ENCODE results near the gene TARS2. TPM values are rescaled to one million over a fixed set of nuclear protein-coding genes. Genes with fewer than 3 reads are reported as not detected.

The TARS2 gene
- polyA plus RNA-seq, 2 of the 4 experiments (the other 2 are of a cell fraction) = 19.4 to 21.6 TPM

- TF ChIP-seq ATOH8 (CRISPR knock-in tag; IDR thresholded peaks at IDR 0.05; ENCODE audit: low read depth) = no peak
Observed at GRCh38 chr1:150469291-150469690, 17.9 kb upstream of the TARS2 start (continued).

GRCh38 chr1:150472601-150473200 is 14.5 kb upstream of the TARS2 start:
- Histone ChIP-seq H3K4me3 (no peak overlapping the region), H3K4me2 (no peak overlapping the region), H3K4me1 (peaks cover 5% of the 10 kb centered on the region; the same call in 1 of the 3 replicates), H3K9me3 (no peaks in the 10 kb centered on the region), H3K27ac (no peak overlapping the region)
- ChIA-PET CTCF (no interaction called here), POLR2A (no interaction called here)
- FAIRE-seq (no peak), ATAC-seq (no peak), DNase-seq (ENCODE audit: low read depth in 1 of 2, low spot score in 1 of 2) (no peak)
- 95% methylated on average over 10 of the region's 10 CpGs for WGBS (ENCODE audit: missing lambda C conversion rate)
- no peak for TF ChIP-seq KDM1A (IDR thresholded peaks at IDR 0.05; ENCODE audit: low read depth)
- no peak for TF ChIP-seq MAZ (IDR thresholded peaks at IDR 0.05; ENCODE audit: borderline replicate concordance, low read depth, low read length)
- no peak for TF ChIP-seq HDAC2 (IDR thresholded peaks at IDR 0.05)
- TF ChIP-seq BCL3 (IDR thresholded peaks at IDR 0.05) = no peak
- TF ChIP-seq GATA3 (IDR thresholded peaks at IDR 0.05; ENCODE audit: borderline replicate concordance) = no peak
- no peak for TF ChIP-seq ATOH8 (CRISPR knock-in tag; IDR thresholded peaks at IDR 0.05; ENCODE audit: low read depth)
- no peak for TF ChIP-seq ZC3H11A (IDR thresholded peaks at IDR 0.05)

- WGBS (ENCODE audit: missing lambda C conversion rate) = 81% methylated on average over 4 of the region's 4 CpGs
- ChIA-PET CTCF (interaction anchor here (0.8 kb wide), 1 partner anchor 9 kb away, joined by 3 read pairs; no protein-coding TSS in a partner anchor), POLR2A (interaction anchor here (0.5 kb wide), 1 partner anchor 43 kb away, joined by 3 read pairs; no protein-coding TSS in a partner anchor)
- H3K4me2 ChIP-seq = no peak overlapping the region
- peaks cover 13% of the 10 kb centered on the region; the same call in 2 of the 3 replicates for H3K4me1 ChIP-seq
- no peaks in the 10 kb centered on the region for H3K9me3 ChIP-seq
- no peak for FAIRE-seq
- DNase-seq (ENCODE audit: low read depth in 1 of 2, low spot score in 1 of 2) = no peak
- H3K4me3 ChIP-seq = no peak overlapping the region
- no peak for ATAC-seq
- H3K27ac ChIP-seq = no peak overlapping the region
- TF ChIP-seq RFX5 (IDR thresholded peaks at IDR 0.05) (no peak), ATOH8 (CRISPR knock-in tag; IDR thresholded peaks at IDR 0.05; ENCODE audit: low read depth) (no peak), BHLHE40 (IDR thresholded peaks at IDR 0.05; ENCODE audit: low read depth, low read length) (no peak), RARB (CRISPR knock-in tag; IDR thresholded peaks at IDR 0.05) (no peak), NR3C1 (IDR thresholded peaks at IDR 0.05) (no peak), CHD2 (IDR thresholded peaks at IDR 0.05; ENCODE audit: low read length, partially characterized antibody) (no peak), MAX (IDR thresholded peaks at IDR 0.05) (no peak), PHF8 (IDR thresholded peaks at IDR 0.05; ENCODE audit: borderline replicate concordance, low read depth) (no peak), RCOR1 (IDR thresholded peaks at IDR 0.05; ENCODE audit: low read depth, low read length) (no peak), EHF (CRISPR knock-in tag; IDR thresholded peaks at IDR 0.05) (no peak), FOXS1 (CRISPR knock-in tag; IDR thresholded peaks at IDR 0.05) (no peak), CEBPB (IDR thresholded peaks at IDR 0.05) (no peak), RAD21 (conservative IDR thresholded peaks at IDR 0.05 in 1 of 2, IDR thresholded peaks at IDR 0.05 in 1 of 2) (no peak), RNF2 (IDR thresholded peaks at IDR 0.05; ENCODE audit: borderline replicate concordance, low read depth) (no peak), ZNF302 (CRISPR knock-in tag; IDR thresholded peaks at IDR 0.05) (no peak), JUNB (IDR thresholded peaks at IDR 0.05) (no peak), HOXA7 (CRISPR knock-in tag; IDR thresholded peaks at IDR 0.05) (no peak)
Observed at GRCh38 chr1:150473659-150474058, 13.6 kb upstream of the TARS2 start.
